GM19324 (cell line): ENCODE results near the gene CANT1.

Experiments
- ATAC-seq: cut with Tn5 transposase; IDR thresholded peaks from one replicate; pipeline ENCODE4 v1.9.1; 2021; ENCODE audit warnings: mild to moderate bottlenecking, moderate library complexity; ENCODE audit not compliant: unreplicated experiment, low FRiP score

CANT1 gene

DNA sequence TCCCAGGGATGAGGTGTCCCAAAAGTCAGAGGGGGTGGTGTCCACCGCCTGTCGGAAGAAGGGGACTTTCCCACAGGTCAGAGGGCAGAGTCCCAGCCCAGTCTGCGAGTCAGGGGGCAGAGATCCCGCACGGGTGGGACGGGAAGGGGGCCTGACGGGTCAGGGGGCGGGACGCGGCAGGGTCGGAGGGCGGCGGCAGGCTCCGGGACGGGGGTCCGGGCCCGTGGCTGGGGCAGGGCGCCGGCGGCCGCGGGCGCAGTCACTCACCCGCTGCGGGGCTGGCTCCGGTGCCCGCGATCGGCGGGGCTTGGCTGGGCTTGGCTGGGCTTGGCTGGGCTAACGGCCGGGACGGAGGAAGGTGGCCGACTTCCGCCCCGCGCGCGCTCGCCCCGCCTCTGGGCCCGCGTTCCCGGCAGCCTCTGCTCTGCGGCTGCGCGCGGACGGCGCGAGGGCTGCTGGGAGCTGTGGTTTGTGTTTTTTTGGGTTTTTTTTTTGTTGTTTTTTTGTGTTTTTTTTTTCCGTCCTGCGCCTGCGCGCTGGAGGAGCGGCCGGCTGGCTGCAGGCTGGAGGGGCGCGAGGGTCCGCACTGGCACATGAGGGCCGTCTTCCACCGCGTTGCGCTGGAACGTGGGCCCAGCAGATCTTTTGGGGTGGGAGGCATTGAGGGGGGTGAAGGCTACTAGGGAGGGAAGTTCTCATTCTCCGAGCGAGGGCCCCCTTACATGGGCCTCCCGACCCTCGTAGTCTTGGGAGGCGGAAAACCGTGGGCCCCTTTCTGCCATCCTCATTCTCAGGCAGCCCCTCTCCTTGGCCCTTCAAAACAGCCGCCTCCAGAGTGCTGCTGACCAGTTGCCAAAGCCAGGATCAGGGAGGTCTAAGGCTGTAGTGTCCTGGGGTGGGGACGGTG, at the start of gene CANT1:
Gene CANT1 (minus strand): TSS at position 368 of the 907 bp plus-strand sequence. CDS start 12,142 bp downstream, outside the sequence.
- ATAC-seq = peak; percentile 95

DNA sequence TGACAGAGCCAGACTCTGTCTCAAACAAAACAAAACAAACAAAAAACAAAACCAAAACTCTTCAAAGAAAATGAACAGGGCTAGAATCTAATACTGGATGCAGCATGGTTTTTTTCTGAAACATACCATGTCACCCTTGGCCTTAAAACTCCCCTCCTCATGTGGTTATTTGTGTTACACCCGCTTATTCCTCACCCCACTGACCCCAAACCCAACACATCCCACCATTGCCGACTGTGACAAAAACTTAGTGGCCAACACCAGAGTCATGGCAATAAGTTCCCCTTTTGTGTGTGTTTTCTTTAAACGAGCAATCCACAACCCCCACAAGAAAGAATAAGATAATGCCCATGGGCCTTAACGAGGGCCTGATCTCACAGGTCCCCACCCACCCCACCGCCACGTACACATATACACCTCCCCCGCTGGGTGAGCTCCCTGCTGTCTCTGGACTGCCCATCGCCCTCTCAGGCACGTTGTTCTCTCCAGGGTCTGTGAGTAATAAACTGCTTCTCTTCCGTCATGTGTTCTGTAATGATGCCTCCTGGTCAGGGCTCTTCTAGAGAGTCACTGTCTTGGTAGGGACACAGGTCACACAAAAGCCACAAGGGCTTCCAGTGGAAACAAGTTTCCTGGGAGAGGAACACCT, 48.3 kb upstream of the CANT1 start:
- no peak for ATAC-seq

DNA sequence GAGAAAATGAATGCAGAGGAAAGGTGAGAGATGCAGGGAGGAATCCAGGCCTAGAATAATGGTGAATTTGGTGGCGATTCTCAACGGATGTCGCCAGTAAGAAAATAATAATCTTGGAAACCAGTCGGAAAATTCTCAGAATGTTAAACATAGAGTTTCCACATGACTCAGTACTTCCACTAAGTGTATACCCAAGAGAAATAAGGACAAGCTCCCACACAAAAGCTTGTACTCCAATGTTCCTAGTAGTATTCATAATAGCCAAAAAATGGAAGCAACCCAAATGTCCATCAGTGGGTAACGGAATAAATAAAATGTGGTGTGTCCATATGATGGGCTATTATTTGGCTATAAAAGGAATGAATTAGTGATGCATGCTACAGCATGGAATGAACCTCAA, 45.6 kb upstream of the CANT1 start:
- ATAC-seq = no peak

DNA sequence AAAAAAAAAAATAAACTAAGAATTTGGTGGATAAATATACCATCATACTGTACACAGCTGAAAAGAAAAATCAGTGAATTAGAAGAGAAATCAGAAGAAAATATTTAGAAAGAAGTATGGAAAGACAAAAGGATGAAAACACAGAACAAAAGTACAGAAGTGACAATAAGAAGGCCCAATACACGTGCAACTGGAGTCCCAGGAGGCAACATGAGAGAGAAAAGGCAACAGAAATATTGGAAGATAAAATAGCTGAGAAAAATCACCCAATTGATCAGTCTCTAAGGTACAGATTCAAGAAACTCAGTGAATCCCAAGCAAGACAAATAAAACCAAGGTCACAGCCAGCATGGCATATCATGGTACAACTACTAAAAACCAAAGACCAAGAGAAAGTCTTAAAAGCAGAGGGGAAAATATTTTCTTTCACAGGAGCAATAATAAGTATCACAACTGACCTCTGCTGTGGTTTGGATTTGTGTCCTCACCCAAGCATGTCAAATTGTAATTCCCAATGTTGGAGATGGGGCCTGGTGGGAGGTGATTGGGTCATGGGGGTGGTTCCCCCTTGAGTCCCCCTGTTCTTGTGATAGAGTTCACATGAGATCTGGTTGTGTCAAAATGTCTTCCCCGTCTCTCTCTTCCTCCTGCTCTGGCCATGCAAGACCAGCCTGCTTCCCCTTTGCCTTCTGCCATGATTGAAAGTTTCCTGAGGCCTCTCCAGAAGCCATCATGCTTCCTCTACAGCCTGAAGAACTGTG, 44.8 kb upstream of the CANT1 start:
- no peak for ATAC-seq

DNA sequence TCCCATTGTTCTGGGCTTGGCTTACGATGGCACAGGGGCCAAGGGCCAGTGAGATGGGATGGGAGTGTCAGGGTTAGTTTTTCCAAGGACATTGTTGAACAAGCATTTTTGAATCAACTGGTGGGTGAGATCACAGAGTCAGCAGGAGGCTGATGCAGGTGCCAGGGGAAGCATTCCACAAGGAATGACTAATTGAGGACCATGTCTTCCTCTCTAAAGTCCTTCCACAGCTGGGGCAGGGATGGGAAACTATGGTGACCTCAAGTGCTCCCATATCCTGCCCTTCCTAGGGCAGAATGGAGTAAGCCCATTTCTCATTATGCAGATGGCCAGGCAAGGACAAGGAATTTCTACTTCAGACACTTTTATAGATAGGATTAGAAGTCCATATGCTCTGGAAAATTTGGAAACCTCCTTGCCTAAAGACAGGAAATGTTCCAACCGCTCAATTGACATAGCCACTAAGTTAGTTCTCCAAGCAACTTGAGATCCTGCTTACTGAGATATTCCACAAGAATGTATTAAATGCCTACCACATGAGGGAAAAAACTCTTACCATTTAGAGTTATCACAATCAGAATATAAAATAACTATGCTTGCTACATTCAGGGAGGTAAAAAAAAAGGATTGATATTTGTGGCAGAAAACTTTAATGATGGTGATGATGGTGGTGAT, 43.8 kb upstream of the CANT1 start:
- ATAC-seq = no peak

DNA sequence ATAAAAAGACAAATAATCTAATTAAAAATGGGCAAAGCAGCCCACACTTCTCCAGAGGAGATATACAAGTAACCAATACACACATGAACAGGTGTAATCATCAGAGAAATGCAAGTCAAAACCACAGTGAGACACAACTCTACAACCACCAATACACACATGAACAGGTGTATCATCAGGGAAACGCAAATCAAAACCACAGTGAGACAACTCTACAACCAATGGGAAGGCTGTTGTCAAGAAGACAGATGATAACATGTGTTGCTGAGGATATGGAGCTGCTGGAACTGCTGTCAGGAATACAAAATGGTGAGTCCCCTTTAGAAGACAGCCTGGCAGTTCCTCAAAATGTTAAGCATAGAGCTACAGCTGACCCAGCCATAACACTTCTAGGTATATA, 42.6 kb upstream of the CANT1 start:
- no peak for ATAC-seq

DNA sequence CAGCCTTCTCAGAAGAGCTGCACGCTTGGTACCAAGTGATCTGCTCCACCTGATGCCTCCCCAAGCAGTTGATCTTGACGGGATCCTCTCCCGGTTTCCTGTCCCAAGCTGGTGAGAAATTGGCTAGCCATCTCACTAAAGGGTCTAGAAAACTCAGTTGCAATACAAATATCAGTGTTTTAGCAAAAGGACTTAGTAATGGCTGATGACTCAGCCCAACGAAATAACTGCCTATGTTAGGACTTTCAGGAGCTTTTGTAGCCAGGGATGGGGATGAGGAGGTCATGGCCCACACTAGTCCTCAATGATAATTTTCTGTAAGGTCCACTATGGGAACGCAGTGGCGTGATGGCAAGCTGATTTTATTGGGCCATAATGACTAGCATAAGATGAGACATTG, 41.7 kb upstream of the CANT1 start:
- ATAC-seq = no peak

DNA sequence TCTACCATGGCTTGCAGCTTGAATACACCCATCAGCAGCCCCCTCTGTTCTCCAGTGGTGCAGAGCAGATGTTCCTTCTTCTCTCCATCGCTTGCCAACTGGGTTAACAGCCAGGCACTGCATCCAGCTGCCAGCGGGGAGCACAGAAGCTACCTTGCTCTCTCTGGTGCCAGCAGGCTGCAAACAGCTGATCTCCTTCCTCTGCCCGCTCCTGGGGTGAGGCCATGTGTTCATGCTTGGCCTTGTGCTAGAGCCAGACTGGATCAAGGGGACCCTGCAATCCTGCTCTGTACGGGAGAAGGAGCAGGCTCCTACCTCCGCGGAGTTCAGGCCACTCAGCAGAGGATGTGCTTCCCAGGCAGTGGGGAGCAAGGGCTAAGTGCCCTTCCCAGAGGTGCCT, 41.0 kb upstream of the CANT1 start:
- ATAC-seq = no peak

DNA sequence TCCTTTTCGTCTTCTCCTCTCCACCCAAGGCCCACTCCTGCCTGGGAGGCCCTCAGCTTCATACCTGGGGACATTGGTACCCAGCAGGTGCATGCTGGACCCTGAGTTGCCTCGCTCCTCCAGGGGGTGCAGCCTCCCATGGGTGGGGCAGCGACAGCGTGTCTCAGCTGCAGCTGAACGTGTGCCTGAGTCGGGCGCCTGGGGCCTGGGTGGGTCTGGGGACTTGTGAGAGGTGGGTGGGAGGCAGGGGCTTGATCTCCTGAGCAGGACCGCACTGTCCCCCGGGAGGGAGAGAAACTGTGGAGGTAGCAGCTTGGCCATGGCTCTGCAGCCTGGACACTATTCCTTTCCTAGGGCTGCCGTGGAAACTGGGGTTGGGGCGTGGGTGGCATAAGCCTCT, 40.3 kb upstream of the CANT1 start:
- no peak for ATAC-seq

DNA sequence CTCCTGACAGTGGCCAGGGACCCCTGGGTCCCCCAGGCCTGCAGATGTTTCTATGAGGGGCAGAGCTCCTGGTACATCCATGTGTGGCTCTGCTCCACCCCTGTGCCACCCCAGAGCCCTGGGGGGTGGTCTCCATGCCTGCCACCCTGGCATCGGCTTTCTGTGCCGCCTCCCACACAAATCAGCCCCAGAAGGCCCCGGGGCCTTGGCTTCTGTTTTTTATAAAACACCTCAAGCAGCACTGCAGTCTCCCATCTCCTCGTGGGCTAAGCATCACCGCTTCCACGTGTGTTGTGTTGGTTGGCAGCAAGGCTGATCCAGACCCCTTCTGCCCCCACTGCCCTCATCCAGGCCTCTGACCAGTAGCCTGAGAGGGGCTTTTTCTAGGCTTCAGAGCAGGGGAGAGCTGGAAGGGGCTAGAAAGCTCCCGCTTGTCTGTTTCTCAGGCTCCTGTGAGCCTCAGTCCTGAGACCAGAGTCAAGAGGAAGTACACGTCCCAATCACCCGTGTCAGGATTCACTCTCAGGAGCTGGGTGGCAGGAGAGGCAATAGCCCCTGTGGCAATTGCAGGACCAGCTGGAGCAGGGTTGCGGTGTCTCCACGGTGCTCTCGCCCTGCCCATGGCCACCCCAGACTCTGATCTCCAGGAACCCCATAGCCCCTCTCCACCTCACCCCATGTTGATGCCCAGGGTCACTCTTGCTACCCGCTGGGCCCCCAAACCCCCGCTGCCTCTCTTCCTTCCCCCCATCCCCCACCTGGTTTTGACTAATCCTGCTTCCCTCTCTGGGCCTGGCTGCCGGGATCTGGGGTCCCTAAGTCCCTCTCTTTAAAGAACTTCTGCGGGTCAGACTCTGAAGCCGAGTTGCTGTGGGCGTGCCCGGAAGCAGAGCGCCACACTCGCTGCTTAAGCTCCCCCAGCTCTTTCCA, 39.5 kb upstream of the CANT1 start:
- ATAC-seq = no peak

DNA sequence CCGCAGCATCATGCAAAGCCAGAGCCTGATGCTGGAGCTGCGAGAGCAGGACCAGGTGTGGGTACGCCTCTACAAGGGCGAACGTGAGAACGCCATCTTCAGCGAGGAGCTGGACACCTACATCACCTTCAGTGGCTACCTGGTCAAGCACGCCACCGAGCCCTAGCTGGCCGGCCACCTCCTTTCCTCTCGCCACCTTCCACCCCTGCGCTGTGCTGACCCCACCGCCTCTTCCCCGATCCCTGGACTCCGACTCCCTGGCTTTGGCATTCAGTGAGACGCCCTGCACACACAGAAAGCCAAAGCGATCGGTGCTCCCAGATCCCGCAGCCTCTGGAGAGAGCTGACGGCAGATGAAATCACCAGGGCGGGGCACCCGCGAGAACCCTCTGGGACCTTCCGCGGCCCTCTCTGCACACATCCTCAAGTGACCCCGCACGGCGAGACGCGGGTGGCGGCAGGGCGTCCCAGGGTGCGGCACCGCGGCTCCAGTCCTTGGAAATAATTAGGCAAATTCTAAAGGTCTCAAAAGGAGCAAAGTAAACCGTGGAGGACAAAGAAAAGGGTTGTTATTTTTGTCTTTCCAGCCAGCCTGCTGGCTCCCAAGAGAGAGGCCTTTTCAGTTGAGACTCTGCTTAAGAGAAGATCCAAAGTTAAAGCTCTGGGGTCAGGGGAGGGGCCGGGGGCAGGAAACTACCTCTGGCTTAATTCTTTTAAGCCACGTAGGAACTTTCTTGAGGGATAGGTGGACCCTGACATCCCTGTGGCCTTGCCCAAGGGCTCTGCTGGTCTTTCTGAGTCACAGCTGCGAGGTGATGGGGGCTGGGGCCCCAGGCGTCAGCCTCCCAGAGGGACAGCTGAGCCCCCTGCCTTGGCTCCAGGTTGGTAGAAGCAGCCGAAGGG, 38.6 kb upstream of the CANT1 start:
- ATAC-seq = no peak

DNA sequence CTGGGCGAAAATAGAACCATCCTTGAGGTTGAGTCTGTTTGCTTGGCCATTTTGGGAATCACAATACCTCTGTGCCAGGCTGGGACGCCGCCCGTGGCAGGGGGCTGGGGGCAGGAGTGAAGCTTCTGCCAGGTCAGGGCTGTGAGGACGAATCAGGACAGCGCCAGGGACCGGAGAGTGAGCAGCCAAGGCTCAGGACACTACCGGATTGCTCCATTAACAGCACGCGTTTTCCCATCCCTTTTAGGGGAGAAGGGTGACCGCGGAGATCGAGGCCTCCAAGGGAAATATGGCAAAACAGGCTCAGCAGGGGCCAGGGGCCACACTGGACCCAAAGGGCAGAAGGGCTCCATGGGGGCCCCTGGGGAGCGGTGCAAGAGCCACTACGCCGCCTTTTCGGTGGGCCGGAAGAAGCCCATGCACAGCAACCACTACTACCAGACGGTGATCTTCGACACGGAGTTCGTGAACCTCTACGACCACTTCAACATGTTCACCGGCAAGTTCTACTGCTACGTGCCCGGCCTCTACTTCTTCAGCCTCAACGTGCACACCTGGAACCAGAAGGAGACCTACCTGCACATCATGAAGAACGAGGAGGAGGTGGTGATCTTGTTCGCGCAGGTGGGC, 37.8 kb upstream of the CANT1 start:
- no peak for ATAC-seq

DNA sequence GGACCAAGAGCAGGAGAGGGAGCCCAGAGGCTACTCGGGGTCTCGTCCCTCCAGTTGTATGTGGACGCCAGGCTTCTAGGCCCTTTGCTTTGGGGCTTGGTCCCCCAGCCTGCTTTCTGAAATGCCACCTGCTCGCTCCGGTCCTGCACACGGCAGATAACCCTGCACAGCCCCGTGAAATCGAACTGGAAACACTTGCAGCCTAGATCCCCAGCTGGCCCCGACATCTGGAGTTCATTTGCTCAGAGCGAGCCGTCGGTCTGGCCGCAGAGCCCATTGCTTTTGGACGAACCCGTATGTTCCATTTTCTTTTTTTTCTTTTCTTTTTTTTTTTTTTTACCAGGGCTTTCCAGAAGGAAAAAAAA, 37.3 kb upstream of the CANT1 start:
- ATAC-seq = no peak

DNA sequence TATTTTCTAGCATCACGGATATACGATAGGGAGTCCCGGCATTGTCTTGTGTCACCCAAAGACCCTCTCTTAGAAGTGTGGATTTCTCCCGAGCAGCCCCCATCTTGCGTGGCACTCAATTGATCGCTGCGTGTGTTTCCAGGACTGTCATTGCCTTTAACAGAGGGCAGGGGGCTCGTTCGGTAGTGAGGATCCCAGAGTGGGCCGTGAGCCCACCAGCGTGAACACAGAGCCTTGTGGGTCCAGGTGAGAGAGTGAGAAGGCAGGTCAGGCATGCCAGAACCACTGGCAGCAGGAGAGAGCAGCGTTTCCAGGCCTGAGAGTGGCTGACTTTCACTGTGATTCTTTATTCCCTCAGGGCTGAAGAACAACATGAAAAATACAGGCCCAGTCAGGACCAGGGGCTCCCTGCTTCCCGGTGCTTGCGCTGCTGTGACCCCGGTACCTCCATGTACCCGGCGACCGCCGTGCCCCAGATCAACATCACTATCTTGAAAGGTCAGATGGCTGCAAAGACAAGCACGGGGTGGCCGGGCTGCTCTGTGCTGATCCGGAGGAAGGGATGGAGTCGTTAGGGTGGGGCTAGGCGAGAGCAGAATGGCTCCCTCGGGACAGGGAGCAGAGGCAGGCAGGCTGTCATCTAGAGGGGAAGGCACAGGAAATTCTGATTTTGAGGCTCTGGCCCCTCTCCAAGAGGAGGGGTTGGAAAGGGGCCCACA, 36.8 kb upstream of the CANT1 start:
- no peak for ATAC-seq

DNA sequence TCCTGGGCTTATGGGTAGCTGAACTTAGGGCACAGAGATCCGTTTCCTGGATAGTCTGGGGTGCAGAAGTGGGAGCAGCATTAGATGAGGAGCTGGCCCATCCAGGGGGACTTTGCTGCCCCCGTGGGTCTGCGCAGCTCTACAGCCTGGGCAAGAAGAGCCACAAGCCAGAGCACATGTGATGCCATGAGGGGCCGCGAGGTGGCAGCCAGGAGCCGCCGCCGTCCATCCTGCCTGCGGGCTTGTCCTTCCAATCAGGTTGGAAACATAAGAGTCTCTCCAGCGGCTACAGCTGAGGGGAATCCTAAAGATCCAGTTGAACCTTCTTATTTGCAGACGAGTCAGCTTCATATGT, 36.3 kb upstream of the CANT1 start:
- ATAC-seq = peak; percentile 46

DNA sequence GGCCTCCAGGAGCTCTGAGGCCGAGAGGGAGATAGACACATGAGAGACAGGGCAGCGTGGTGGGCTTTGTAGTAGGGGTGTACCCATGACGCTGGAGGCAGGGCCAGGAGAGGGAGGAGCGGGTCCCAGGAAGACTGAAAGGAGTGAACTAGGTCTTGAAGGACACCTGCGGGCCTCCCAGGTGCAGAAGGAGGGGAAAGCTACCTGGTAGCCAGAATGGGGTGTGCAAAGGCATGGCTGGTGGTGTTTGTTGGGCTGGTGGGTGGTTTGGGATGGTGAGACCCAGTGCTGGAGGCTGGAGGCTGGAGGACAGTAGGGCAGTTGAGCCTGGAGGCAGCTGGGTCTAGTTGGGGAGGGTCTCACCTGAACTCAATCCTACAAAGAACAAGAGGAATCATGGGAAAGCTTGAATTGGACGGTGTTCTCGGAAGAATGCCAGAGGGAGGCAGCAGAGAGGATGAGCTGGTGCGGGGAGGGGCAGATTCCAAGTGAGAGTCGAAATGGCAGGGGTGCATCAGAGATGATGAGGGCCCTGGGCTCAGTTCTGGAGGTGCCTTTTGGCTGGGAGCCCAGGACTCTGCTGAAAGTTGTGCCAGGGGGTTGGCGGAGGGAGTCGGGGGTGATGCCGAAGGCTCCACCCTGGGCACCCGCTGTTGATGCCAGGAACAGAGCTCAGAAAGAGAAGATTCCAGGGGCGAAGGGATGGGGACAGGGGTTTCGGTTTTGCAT, 35.6 kb upstream of the CANT1 start:
- ATAC-seq = no peak

DNA sequence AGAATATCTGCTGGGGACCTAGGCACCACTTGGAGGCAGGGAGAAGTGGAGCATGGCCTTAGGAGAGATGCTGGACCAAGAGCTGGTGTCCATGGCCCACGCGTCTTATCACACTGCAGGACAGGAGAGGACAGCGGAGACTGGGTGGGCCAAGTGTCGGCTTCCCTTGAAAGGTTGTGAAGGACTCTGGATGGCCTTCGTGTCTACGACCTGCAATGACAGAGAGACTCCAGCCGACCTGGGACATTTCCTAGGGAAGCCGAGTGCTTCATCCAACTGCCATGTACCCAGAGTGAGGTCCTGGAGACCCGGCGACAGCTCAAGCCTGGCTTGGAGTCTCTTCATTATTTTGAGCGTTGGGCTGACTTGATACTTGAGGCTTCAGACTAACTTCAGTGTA, 34.9 kb upstream of the CANT1 start:
- no peak for ATAC-seq
